Measurements from ENCODE around the gene OCA2.

Gene OCA2

DNA sequence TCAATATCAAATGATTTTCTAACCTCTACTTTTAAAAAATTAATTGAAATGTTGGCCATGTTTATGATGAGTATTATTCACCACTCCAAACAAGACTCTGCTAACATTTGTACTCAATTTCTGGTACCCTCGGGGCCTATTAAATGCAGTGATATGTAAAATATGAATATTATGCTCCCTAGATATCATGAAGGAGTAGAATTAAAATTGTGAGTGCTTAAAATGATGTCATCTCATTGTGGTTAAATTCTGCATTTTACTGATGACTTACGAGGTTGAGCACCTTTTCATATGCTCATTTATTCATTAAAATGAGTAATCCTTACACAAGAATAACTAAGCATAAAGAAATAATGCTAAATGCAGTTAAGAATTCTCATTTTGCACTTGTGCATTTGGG lies 159.9 kb downstream of the OCA2 start:
- DNase-seq (ENCODE audit: low spot score) = no peak

DNA sequence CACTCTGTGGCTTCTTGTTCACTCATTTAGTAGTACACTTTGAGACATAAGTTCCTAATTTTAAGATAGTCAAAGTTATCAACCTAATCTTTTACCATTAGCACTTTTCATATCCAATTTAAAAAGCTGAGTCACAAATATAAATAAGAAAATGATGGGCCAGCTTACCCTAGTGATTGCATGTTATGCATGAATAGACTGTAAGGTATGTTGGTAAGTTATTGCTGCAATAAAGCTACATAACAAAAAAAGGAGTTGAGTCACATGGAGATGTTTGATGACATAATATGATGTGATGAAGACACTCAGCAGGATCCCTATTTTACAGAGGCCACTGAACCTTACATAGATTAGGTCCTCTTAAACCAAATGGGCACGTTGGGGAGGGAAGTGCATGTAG lies 161.3 kb downstream of the OCA2 start:
- DNase-seq (ENCODE audit: low spot score) = no peak

DNA sequence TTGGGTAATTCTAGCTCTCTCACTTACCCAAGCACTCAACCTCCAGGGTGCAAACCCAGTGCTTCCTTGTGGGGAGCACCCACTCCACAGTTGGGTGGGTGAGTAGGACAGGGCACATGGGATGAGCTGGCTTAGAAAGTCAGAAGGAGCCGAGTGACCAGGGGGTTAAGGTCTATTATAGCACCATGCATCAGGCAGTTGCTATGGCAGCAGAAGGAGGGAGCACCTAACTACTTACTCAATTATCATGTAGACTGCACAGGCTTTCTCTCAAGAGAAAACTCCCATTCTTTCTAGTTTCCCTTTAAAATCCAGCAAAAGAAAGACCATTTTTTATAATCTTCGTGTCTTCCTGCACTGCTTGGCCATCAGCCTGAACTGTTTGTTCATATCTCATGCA lies 163.0 kb downstream of the OCA2 start:
- no peak for DNase-seq (ENCODE audit: low spot score)

DNA sequence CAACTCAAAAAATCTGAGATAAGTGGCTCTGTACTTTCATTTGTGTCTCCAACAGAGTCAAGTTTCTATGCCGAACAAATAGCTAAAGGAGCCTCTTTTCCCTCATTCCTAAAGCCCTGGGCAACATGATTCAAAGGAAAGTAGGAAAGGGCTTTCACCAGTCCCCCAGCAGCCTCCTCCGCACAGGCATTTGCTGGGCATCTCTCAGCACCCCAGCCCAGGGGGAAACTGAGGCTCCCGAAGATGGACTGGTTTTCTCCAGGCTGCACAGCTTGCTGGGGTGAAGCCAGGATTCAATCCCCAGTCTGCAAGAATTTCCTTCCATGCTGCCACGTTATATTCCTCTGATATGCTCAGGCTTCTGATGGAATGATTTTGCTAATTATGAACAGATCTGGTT lies 163.8 kb downstream of the OCA2 start:
- no peak for DNase-seq (ENCODE audit: low spot score)

DNA sequence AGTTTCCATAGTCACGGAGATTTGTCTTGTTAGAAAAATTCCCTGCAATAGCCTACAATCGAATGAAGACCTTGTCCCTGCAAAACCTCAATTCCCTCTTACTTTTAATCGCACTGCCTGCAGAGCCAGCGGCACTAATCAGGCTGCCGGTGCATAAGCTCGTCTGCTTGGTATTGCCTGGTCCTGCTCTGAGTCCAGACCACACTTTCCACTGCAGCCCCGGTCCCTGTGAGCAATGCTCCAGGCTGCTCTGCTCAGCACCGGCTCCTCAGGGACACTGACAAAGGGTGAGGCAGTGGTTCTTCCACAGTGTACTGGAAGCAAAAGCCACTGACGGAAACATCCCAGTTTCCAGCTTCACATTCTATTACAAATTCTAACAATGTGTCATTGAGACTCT lies 164.3 kb downstream of the OCA2 start:
- DNase-seq (ENCODE audit: low spot score) = no peak

DNA sequence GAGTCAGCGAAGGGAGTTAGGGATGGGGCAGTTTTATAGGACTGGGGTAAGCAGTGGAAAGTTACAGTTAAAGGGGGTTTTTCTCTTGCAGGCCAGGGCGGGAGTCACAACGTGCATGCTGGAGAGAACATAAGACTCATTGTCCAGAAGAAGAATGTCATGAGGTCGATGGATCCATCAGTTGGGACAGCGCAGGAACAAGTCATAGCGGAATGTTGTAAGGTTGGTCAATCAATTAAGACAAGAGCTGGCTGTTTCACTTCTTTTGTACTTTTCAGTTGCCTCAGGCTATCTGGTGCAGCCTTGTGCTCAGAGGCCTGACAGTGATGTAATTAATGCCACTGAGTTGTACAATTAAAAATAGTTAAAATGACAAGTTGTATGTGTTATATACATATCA lies 165.6 kb downstream of the OCA2 start:
- DNase-seq (ENCODE audit: low spot score) = no peak

DNA sequence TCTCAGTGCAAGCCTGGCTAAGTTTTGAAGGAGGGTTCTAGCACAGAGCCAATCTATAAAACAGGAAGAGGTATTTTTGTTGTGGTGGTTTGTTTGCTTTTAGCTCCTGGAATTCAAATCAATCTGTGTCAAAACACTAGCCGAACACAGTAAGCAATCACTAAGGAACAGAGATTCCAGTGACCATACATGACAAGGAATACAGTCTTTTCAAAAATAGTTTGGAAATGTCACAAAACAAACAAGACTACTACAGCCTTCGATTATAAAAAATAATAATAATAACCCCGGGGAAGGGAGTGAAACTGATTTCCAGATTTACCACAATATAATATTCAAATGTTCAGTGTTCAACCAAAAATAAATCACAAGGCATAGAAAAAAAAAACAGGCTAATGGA lies 166.5 kb downstream of the OCA2 start:
- no peak for DNase-seq (ENCODE audit: low spot score)

DNA sequence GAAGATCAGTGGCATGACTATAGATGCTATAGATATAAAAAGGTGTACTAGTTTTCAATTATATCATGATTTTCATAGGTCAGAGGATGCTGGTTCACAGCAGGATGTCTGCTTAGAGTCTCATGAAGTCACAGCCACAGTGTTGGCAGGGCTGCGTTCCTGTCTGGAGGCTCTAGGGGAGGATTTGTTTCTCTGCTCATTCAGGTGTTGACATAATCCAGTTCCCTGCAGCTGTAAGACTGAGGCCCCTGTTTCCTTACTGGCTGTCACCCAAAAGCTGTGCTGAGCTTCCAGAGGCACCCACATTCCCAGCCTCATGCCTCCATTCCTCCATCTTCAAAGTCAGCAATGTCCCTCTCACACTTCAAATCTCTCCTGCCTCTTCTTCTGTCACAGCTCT lies 170.7 kb downstream of the OCA2 start:
- DNase-seq (ENCODE audit: low spot score) = no peak

DNA sequence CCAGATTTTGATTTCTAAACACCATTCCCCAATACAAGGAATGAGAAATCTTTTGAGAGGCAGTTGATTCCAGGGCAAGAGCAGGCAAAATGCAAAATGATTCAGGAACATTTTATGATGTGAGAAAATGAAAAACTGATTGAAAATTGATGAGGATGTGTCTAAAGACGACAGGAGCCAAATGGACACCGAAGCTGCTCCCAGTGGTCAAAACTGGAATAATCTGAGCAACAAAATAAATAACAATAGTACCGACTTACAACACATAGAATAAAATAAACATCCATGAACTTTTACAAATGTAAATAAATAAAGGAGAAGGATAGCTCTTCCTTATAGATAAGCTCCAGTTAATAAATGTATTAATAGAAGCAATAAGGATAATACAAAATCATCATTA lies 186.8 kb downstream of the OCA2 start:
- no peak for DNase-seq (ENCODE audit: low spot score)

DNA sequence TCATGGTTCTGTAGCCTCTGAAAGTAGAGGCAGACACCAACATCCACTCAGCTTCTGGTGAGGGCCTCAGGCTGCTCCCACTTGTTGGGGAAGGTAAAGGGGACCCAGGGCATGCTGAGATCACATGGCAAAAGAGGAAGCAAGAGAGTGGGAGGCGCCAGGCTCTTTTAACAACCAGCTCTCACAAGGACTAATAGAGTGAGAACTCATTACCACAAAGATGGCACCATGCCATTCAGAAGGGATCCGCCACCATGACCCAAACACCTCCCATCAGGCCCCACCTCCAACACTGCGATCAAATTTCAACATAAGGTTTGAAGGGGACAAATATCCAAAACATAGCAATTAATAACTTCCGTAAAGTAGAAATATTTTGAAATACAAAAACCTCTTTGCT lies 192.3 kb downstream of the OCA2 start:
- no peak for DNase-seq (ENCODE audit: low spot score)

DNA sequence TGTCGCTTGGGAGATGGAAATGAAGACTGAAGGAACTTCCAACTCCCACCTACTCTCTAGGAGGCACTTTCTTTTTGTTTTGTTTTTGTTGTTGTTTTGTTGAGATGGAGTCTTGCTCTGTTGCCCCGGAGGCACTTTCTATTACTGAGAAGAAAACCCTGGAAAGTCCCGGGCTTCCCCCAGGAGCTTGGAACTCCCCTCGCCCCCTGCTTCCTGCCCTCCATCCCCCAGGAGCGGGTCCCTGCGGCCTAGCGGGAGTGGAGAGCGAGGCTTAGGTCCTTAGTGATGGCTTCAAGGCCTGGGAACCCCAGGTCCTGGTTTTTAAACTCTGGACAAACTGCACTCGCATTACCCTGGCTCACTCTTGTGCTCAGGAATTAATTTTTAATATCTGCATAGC lies 195.7 kb downstream of the OCA2 start:
- DNase-seq (ENCODE audit: low spot score) = no peak

DNA sequence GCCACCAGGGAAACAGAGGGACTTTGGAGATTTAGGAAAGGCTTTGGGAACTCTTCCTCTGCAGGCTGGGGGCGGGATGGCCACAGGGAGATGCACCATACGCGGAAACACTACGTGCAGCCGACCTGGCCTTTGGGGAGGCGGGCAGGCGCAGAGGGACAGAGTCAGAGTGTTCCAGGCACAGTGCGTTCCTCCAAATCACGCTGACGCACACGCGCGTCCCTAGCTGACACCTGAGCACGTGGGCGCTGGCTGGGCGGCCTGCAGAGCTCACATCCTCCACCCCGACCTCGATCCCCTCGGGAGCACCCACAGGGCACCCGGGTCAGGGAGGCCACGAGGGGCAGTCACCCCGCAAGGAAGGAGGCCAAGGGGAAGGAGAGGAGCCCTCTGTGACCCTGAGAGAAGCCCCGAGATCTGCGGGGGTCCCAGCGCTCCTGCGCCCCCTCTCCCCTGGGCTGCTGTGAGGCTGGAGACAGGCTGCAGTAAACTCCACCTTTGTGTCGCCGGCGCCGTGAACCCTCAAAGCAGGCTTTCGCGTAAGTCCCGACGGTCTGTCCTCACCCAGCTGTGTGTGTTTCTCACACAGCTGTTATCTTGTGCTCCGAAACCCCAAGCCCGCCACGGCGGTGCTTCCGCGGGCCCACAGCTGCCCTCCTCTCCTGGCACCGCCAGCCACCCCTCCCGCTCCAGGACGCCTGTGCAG lies 196.3 kb downstream of the OCA2 start:
- no peak for DNase-seq (ENCODE audit: low spot score)

DNA sequence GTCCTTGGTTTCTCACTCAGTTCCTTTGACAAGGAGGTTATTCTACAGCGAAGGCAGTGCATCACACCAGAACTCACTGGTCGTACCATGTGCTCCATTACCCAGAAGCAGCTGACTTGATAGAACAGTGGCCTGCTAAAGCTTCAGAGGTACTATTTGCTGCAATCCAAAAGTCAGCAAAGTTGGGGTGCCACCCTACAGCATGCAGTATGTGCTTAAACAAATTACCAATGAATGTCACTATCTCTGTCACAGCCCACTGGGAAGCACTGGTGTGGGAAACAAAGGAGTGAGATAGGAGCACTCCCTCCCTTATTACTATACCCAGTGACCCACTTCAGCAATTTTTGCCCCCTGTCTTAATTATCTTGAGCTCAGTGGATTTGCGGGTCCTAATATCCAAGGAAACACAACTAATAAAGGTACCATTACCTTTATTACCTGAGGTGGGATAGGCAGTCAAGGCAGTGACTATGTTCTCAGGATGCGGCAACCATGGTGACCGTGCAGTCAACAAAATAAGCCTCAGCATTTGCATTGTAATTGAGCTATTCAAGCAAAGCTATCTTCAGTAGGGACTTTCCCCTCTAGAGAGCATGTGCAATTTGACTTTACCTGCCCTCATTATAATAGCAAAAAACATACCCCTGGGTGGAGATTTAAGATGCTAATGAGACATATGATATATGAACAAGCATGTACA lies 199.4 kb downstream of the OCA2 start:
- DNase-seq (ENCODE audit: low spot score) = no peak

DNA sequence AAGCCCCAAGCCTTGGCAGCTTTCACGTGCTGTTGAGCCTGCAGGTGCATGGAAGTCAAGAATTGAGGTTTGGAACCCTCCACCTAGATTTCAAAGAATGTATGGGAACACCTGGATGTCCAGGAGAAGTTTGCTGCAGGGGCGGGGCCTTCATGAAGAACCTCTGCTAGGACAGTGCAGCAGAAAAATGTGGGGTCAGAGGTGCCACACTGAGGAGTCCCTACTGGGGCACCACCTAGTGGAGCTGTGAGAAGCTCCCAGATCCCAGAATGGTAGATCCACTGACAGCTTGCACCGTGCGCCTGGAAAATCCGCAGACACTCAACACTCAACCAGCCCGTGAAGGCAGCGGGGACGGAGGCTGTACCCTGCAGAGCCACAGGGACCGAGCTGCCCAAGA lies 201.6 kb downstream of the OCA2 start:
- DNase-seq (ENCODE audit: low spot score) = no peak

DNA sequence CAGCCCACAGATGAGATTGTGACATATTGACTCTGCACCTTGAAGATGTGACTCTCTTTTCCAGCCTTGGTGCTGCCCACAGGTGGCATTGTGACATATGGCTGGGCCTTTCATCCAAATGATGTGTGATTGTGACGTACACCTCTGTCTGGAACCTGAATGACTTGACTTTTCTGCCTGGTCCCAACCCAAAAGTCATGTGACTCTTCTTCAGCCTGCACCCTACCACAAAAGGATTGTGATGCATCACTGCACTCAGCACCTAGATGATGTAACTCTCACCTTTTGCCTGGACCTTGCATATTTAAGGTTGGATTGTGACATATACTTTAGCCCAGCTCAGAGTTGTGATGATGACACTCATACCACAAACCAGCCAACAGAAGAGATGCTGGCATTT lies 204.5 kb downstream of the OCA2 start:
- no peak for DNase-seq (ENCODE audit: low spot score)

DNA sequence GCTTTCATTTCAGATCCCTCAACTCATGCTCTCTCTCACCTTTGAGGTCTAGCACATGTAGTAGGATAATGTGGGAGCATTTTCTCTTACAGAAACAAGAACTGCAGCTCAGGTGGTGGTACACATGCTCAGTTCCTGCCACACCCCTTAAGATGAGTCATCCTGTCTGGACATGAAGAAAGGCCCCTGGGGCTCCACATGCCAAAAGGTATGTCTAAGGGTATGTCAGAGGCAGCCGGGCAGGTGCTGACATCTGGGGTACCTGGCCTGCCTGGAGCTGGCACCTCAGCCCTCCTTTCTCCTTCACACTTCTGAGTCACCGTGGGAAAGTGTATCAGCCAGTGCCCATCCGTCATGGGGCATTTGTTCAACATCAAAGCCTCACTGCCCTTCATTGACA lies 209.9 kb downstream of the OCA2 start:
- DNase-seq (ENCODE audit: low spot score) = no peak

DNA sequence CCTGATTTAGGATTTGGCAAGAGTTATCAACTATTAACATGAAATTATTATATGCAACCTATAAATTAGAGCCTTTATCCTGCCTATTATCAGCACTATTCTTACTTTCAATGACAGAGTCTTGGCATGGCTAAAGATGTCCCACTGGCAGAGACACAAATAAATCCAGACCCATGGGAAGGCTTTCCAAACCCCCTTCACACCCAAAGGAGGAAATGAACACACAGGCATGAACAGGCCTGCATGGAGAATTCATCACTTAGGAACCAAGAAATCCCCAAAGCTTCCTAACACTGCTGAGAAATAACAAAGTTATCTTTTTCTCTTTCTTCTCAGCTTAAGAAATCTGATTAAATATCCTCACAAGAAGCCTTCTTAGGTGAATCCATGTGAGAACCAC lies 213.9 kb downstream of the OCA2 start:
- DNase-seq (ENCODE audit: low spot score) = no peak

DNA sequence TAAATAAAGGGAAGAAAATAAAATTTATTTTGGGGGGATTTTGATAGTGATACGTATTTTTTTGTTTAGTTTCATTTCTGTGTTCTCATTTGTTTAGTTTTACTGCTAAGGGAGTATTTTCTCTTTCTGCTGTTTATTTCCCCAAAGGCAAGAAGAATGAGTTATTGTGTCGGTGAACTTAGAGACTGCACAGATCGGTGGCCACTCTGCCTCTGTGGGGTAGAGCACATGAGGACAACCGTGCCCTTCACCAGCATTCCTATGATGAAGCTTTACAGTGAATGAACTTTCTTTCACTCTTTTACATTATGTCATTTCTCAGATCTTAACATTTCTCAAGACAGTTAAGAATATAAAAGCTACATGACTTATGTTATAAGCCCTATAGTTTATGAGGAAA lies 214.4 kb downstream of the OCA2 start:
- DNase-seq (ENCODE audit: low spot score) = no peak

DNA sequence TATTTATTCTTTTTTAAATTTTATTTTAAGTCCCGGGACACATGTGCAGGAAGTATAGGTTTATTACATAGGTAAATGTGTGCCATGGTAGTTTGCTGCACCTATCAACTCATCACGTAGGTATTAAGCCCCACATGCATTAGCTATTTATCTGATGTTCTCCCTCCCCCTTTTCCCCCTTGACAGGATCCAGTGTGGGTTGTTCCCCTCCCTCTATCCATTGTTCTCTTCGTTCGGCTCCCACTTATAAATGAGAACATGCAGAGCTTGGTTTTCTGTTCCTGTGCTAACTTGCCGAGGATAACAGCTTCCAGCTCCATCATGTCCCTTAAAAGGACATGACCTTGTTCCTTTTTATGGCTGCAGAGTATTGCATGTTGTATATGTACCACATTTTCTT lies 220.3 kb downstream of the OCA2 start:
- no peak for DNase-seq (ENCODE audit: low spot score)

DNA sequence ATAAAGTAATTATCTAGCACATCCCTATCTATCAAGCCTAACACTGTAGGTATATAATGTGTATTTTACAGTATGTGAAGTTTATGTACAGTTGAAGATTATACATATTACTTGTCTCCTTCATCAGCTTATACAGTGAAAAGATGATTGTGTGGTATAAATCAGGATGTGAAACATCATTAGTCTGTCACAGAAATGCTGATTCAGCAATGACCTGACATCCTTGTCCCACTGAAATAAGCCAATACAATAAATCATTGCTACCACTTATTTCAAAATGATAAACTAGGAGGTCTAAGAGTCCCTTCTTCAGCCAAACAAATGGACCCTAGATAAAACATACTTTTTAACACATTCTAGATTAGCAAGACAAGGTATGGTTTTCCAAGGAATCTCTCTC lies 225.3 kb downstream of the OCA2 start:
- no peak for DNase-seq (ENCODE audit: low spot score)

DNA sequence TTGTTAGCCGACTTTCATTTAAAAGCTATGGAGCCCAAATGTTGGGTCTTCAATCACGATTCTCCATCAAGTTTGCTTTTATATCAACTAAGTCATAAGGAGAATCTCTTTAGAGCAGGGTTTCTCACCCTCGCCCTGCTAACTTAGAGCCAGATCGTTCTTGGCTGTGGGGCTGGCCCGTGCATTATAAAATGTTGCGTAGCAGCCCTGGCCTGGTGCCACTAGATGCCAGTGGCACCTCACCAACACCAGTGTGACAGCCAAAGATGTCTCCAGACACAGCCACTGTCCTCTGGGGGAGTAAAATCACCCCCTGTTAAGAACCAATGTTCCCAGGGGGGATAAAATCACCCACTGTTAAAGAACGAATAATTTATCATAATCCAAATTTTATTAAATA lies 226.1 kb downstream of the OCA2 start:
- DNase-seq (ENCODE audit: low spot score) = no peak

DNA sequence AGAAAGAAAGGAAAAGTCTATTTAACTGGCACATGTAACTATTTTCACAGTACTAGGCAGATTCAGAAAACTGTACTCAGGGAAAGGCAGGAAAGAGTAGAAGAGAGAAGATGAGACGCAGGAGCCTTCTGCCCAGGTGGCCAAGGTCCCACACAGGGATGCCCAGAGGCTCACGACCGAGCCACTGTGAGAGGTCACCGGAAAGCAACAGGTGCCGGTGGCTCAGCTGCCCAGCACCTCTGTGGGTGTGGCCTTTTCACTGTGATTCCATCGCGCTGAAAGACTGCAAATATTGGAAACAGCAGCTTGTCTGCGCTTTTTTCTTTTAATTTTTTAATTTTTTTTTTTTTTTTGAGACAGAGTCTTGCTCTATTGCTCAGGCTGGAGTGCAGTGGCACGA lies 226.8 kb downstream of the OCA2 start:
- DNase-seq (ENCODE audit: low spot score) = no peak

DNA sequence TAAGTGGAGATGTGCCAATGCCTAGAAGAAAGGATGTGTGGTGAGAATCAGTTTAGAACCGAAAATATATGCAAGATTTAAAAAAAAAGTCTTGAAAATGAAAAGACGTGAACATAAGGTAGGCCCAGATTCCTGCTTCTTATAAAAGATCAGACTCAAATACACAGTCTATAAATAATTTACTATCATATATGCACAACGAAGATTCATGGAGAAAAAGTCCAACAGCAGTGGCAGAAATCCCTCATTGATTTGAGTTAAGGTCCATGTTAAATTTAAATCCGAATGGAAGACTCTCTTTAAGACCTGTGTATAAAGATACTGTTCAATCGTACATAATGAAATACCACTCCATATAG lies 227.2 kb downstream of the OCA2 start:
- DNase-seq (ENCODE audit: low spot score) = no peak
